Neural progenitor cell (in vitro differentiated cells): ENCODE data around the gene RETN. TPM values are rescaled to one million over a fixed set of nuclear protein-coding genes. Genes with fewer than 3 reads are reported as not detected.

Experiments used
- DNase-seq: peaks from one replicate; pipeline ENCODE4 v3.0.0-alpha.2; 2016; ENCODE audit warnings: low spot score
- H2AFZ ChIP-seq: fragments of 200-600 bp; sonication (generic); replicated peaks from 2 replicates; pipeline ENCODE4 v1.6.1; 2016; ENCODE audit warnings: antibody characterized with exemption
- H3F3A ChIP-seq: fragments of 200-600 bp; sonication (generic); 2 replicates; pipeline ENCODE4 v1.6.1; 2016; ENCODE audit warnings: antibody characterized with exemption, low read depth
- H3K27ac ChIP-seq: fragments of 200-600 bp; sonication (generic); 2 replicates; pipeline ENCODE4 v1.5.1; 2016; ENCODE audit warnings: mild to moderate bottlenecking
- H3K27me3 ChIP-seq: fragments of 200-600 bp; sonication (generic); 2 replicates; pipeline ENCODE4 v1.6.1; 2016; ENCODE audit warnings: mild to moderate bottlenecking, moderate library complexity
- H3K36me3 ChIP-seq: fragments of 200-600 bp; sonication (generic); 2 replicates; pipeline ENCODE4 v1.5.1; 2016
- H3K4me1 ChIP-seq: fragments of 200-600 bp; sonication (generic); 2 replicates; pipeline ENCODE4 v1.6.1; 2016; ENCODE audit warnings: mixed run types
- H3K4me2 ChIP-seq: fragments of 200-600 bp; sonication (generic); 2 replicates; pipeline ENCODE4 v1.6.1; 2016
- H3K4me3 ChIP-seq: fragments of 200-600 bp; sonication (generic); 2 replicates; pipeline ENCODE4 v1.5.1; 2016
- H3K79me2 ChIP-seq: fragments of 200-600 bp; sonication (generic); 2 replicates; pipeline ENCODE4 v1.6.1; 2016; ENCODE audit warnings: low read depth
- H3K9ac ChIP-seq: fragments of 200-600 bp; sonication (generic); 2 replicates; pipeline ENCODE4 v1.6.1; 2016
- H3K9me3 ChIP-seq: fragments of 200-600 bp; sonication (generic); 2 replicates; pipeline ENCODE4 v1.5.1; 2016; ENCODE audit warnings: low read depth
- H4K20me1 ChIP-seq: fragments of 200-600 bp; sonication (generic); 2 replicates; pipeline ENCODE4 v1.6.1; 2016; ENCODE audit warnings: low read depth
- H3K27ac Mint-ChIP-seq: 3 replicates; pipeline ENCODE4 v1.8.0; 2021; ENCODE audit warnings: mixed read lengths
- H3K27me3 Mint-ChIP-seq: 2 replicates; pipeline ENCODE4 v1.8.0; 2022; ENCODE audit warnings: low read depth, mild to moderate bottlenecking, inconsistent platforms, moderate library complexity, mixed read lengths; ENCODE audit not compliant: insufficient read depth
- H3K36me3 Mint-ChIP-seq: 3 replicates; pipeline ENCODE4 v1.8.0; 2021; ENCODE audit warnings: mixed read lengths
- H3K4me1 Mint-ChIP-seq: 3 replicates; pipeline ENCODE4 v1.8.0; 2021; ENCODE audit warnings: mixed read lengths
- H3K4me3 Mint-ChIP-seq: 3 replicates; pipeline ENCODE4 v1.8.0; 2021; ENCODE audit warnings: mild to moderate bottlenecking, moderate library complexity, mixed read lengths
- H3K9me3 Mint-ChIP-seq: 3 replicates; pipeline ENCODE4 v1.8.0; 2020; ENCODE audit warnings: mixed read lengths
- CTCF ChIP-seq: fragments of 200-600 bp; sonication (generic); IDR thresholded peaks from 2 replicates; pipeline ENCODE4 v1.5.1; 2017; ENCODE audit warnings: antibody characterized with exemption, mild to moderate bottlenecking
- EZH2 ChIP-seq: fragments of 200-600 bp; sonication (generic); IDR thresholded peaks from 2 replicates; pipeline ENCODE4 v1.6.1; 2017; ENCODE audit warnings: antibody characterized with exemption, mild to moderate bottlenecking, moderate library complexity
- EZH2phosphoT487 ChIP-seq: fragments of 200-600 bp; sonication (generic); IDR thresholded peaks from 2 replicates; pipeline ENCODE4 v1.6.1; 2017; ENCODE audit warnings: antibody characterized with exemption
- total RNA-seq: library from RNA; depleted of rRNA; stranded (reverse); fragments of >200 nt; gene quantifications from 2 replicates; pipeline ENCODE4 v1.2.3, GENCODE V29; 2015; ENCODE audit warnings: low replicate concordance

The RETN gene
- total RNA-seq, 1 donor from 2014 or later, result not detected

GRCh38 chr19:7694499-7694898 lies 25.6 kb downstream of the RETN start:
- no peaks in the 10 kb centered on the region for H3K9me3 Mint-ChIP-seq
- H3K27me3 Mint-ChIP-seq, result peaks cover 3% of the 10 kb centered on the region
- H3K4me1 Mint-ChIP-seq, result no peaks in the 10 kb centered on the region
- Histone ChIP-seq H3K36me3 (no peaks in the 10 kb centered on the region), H3K9me3 (no peaks in the 10 kb centered on the region), H3K27ac (no peak overlapping the region), H3F3A (no peaks in the 10 kb centered on the region), H3K27me3 (peaks cover 44% of the 10 kb centered on the region), H3K4me2 (no peak overlapping the region), H3K4me3 (no peak overlapping the region), H2AFZ (no peak overlapping the region), H3K79me2 (no peaks in the 10 kb centered on the region), H3K9ac (no peak overlapping the region), H3K4me1 (no peaks in the 10 kb centered on the region), H4K20me1 (no peaks in the 10 kb centered on the region)
- DNase-seq, result no peak
- no peak for TF ChIP-seq EZH2phosphoT487
- TF ChIP-seq CTCF, result no peak
- TF ChIP-seq EZH2, result no peak
- H3K4me3 Mint-ChIP-seq, result no peak overlapping the region
- no peaks in the 10 kb centered on the region for H3K36me3 Mint-ChIP-seq
- H3K27ac Mint-ChIP-seq, result no peak overlapping the region

GRCh38 chr19:7697721-7698287 lies 29.0 kb downstream of the RETN start:
- no peaks in the 10 kb centered on the region for H3K79me2 ChIP-seq

GRCh38 chr19:7698583-7698982 lies 29.7 kb downstream of the RETN start:
- no peak for DNase-seq
- Histone ChIP-seq H3K4me1 (no peaks in the 10 kb centered on the region), H3K79me2 (no peaks in the 10 kb centered on the region), H3K9me3 (no peaks in the 10 kb centered on the region), H3K9ac (no peak overlapping the region), H3K4me2 (no peak overlapping the region), H3K4me3 (no peak overlapping the region), H3K27ac (no peak overlapping the region), H3F3A (no peaks in the 10 kb centered on the region), H2AFZ (no peak overlapping the region), H3K36me3 (no peaks in the 10 kb centered on the region), H4K20me1 (no peaks in the 10 kb centered on the region), H3K27me3 (peaks cover 47% of the 10 kb centered on the region)
- H3K27ac Mint-ChIP-seq, result no peak overlapping the region
- H3K27me3 Mint-ChIP-seq, result peaks cover 2% of the 10 kb centered on the region
- peak overlapping the region; percentile 46 for H3K4me3 Mint-ChIP-seq
- H3K9me3 Mint-ChIP-seq, result no peaks in the 10 kb centered on the region
- H3K4me1 Mint-ChIP-seq, result no peaks in the 10 kb centered on the region
- TF ChIP-seq EZH2phosphoT487 (no peak), EZH2 (no peak), CTCF (no peak)
- H3K36me3 Mint-ChIP-seq, result no peaks in the 10 kb centered on the region

More at GRCh38 chr19:7697721-7698287, 29.0 kb downstream of the RETN start:
- TF ChIP-seq EZH2 (no peak), EZH2phosphoT487 (no peak), CTCF (no peak)
- Mint-ChIP-seq H3K27me3 (peaks cover 2% of the 10 kb centered on the region), H3K36me3 (no peaks in the 10 kb centered on the region), H3K4me1 (no peaks in the 10 kb centered on the region), H3K4me3 (no peak overlapping the region), H3K27ac (no peak overlapping the region), H3K9me3 (no peaks in the 10 kb centered on the region)
- Histone ChIP-seq H2AFZ (no peak overlapping the region), H3K27me3 (peaks cover 52% of the 10 kb centered on the region), H3K4me2 (no peak overlapping the region), H3F3A (no peaks in the 10 kb centered on the region), H3K4me1 (no peaks in the 10 kb centered on the region), H4K20me1 (no peaks in the 10 kb centered on the region), H3K9ac (no peak overlapping the region), H3K9me3 (no peaks in the 10 kb centered on the region), H3K36me3 (no peaks in the 10 kb centered on the region), H3K4me3 (no peak overlapping the region), H3K27ac (no peak overlapping the region)
- no peak for DNase-seq
